GM19324 (cell line): Measurements from ENCODE around the gene E2F2.
"Not testable (repeated sequence)": the region's sequence is repeated elsewhere in the genome, so short reads cannot be mapped to it uniquely, and the experiment has no call there.

Source experiments
- ATAC-seq: cut with Tn5 transposase; IDR thresholded peaks from one replicate; pipeline ENCODE4 v1.9.1; 2021; ENCODE audit warnings: mild to moderate bottlenecking, moderate library complexity; ENCODE audit not compliant: unreplicated experiment, low FRiP score

E2F2 gene

DNA sequence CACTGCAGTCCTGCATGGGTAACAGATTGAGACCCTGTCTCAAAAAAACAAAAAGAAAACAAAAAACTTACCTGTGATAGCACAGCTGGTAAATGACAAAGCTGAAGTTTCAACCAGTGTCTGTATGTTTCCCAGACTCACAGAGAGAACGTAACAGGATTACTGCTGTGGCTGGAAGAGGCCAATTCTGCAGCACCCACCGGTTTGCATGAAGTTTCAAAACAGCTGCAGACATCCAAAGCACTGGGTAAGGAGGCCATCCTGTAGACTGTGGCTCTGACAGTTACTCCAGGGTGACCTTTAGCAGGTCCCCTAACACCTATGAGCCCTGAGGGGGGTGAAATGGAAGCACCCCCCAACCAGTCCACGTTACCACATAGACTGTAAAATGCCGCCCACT lies 20.8 kb upstream of the E2F2 start:
- ATAC-seq: no peak

DNA sequence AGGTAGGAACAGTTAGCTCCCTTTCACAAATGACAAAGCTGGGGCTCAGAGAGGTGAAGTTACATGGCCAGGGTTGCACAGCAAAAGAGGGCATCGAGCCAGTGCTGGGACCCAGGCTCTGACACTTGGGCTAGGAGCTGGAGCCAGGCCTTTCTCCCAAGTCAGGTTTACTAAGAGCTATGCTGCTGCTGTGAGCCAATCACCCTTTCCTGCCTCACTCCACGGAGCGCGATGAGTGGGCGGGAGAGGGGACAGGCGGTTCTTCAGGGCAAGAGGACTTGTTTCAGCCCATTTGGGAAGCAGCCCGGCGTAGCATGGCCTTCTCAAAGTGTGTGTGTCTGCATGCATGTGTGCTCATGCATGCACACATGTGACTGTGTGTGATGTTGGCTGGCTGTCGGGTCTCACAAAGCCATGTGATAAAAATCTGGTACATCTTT lies 17.7 kb upstream of the E2F2 start:
- no peak for ATAC-seq

DNA sequence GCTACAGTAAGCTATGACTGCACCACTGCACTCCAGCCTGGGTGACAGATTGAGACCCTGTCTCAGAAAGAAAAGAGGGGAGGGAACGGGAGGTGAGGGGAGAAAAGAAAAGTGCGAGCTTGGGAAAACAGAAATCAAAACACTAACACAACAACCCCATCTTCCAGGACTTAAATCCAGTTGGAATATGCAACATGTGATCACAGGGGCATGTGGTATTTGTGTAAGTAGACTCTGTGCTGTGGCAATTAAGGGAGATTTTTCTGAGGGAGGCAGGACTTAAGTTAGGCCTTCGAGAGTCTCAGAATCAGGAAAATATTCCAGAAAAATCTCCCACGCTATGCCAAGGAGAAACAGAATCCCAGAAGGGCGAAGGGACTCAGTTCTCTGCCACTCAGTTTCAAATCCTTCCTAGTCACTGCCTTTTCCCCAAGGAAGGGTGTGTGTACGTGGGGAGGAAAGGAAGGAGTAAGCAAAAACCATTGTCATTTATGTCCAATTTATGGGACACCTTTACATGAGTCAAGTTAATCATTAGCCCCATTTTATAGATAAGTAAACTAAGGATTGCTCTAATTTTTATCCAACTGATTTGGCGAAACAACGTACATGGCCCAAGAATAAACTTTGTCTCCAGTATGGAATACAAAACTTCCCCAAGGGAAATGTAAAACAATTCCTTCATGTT lies 16.0 kb upstream of the E2F2 start:
- no peak for ATAC-seq

DNA sequence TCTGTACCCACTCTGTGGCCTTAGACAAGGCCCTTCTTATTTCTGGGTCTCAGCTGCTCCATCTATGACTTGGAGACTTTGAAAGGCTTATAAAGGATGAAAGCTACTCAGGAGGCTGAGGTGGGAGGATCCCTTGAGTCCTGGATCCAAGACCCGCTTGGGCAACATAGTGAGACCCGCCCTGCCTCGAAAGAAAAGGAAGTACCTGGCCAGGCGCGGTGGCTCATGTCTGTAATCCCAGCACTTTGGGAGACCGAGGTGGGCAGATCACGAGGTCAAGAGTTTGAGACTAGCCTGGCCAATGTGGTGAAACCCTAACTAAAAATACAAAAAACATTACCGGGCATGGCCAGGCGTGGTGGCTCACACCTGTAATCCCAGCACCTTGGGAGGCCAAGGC lies 14.8 kb upstream of the E2F2 start:
- ATAC-seq: no peak

DNA sequence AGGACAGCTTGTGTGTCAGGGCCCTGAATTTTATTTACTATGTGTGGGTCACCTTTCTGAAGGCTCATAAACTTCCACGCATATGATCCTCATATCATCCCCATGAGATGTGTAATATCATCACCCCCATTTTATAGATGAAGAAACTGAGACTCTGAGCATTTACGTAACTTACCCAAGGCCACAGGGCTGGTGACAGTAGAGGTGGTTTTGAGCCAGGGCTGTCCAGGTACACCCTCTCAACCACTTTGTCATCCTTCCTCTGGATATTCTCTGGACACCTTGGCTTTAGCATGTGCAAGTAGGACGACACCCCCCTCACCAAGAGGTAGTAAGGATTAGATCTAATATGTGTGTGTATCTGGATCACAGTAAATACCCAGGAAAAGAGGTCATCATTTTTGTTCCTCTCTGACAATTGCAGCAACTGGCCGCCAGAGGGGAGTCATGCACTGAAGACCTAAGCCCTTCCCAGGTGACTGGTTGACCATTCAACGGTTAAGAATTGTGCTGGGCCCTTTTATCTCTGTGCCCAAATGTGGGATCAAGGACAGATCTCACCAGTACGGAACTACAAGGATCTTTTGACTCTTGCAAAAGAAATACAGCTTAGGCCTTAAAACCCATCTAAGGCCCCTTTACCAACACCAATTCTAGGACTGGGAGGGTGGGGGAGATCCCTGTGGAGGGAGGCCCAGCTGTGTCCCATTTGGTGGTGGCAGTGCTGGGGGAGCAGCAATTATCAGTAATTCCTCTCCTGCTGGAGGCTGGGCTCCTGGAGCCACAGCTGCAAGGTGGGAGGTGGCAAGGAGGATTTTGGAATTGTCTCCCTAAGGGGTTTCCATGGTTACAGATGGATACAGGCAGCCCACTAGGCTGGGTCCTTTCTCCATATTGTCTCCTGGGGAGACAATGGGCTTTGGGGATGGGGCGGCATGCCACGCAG lies 13.7 kb upstream of the E2F2 start:
- no peak for ATAC-seq

DNA sequence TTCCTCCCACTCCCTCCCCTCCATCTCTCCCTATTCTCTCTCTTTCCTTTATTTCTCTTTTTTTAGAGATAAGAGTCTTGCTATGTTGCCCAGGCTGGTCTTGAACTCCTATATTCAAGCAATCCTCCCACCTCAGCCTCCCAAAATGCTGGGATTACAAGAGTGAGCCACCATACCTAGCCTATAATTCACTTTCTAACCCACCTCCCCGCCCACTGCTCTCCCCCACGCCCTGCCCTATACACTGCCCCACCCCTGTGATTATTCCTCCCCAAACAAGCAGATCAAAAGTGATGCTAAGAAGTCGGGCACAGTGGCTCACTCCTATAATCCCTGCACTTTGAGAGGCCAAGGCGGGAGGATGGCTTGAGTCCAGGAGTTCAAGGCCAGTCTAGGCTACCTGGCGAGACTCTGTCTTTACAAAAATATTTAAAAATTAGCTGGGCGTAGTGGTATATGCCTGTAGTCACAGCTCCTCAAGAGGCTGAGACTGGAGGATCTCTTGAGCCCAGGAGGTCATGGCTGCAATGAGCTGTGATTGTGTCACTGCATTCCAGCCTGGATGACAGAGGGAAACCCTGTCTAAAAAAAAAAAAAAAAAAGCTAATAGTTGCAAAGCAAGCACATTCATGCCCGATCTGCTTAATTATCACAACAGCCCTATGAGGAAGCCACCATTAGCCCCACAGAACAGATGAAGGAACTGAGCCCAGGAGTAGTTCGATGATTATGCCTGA lies 12.8 kb upstream of the E2F2 start:
- no peak for ATAC-seq

DNA sequence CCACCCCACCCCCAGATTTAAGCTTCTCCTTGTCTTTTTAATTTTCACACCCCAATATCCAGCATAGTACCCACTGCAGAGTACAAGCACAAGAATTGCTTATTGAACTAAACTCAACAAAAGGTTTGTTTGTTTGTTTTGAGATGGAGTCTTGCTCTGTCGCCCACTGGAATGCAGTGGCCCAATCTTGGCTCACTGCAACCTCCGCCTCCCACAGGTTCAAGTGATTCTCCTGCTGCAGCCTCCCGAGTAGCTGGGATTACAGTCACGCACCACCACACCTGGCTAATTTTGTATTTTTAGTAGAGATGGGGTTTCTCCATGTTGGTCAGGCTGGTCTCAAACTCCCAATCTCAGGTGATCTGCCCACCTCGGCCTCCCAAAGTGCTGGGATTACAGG lies 11.9 kb upstream of the E2F2 start:
- not testable (repeated sequence) for ATAC-seq

DNA sequence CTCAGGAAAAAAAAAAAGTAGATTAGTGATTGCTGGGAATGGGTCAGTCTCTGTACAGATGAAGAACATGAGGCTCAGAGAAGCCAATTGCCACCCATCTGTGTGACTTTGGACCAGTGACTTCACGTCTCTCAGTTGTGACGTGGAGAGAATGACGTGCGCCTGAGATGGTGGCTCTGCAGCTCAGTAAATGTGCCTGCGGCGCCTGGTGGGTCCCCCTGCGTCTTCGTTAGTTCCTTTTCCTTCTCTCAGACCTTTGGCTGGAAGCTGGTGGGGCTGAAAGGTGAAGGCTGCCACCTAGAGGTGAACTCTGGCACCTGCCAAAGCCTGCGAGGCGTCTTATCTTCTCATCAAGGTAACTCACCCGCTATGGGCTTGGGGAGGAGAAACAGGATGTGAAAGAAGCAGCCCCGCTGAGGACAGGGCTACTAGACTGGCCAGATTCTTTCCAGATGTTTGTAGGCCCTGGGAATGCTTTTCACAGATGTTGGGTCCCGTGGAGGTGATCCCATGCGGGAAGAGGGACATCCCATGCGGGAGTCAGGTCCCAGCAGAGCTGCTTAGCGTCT lies 8.7 kb upstream of the E2F2 start:
- ATAC-seq: peak; percentile 70

DNA sequence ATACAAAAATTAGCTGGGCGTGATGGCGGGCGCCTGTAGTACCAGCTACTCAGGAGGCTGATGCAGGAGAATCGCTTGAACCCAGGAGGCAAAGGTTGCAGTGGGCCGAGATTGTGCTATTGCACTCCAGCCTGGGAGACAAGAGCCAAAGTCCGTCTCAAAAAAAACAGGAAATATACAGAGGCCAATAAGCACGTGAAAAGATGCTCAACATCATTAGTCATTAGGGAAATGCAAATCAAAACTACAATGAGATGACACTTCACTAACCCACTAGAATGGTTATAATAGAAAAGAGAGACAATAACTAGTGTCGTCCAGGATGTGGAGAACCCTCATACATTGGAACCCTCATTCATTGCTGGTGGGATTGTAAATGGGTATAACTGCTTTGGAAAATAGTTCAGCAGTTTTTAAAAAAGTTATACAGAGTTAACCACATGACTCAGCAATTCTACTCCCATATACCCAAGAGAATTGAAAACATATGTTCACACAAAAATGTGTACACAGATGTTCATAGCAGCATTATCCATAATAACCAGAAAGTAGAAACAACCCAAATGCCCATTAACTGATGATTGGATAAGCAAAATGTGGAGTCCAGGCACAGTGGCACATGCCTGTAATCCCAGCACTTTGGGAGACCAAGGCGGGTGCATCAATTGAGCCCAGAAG lies 6.4 kb upstream of the E2F2 start:
- no peak for ATAC-seq

DNA sequence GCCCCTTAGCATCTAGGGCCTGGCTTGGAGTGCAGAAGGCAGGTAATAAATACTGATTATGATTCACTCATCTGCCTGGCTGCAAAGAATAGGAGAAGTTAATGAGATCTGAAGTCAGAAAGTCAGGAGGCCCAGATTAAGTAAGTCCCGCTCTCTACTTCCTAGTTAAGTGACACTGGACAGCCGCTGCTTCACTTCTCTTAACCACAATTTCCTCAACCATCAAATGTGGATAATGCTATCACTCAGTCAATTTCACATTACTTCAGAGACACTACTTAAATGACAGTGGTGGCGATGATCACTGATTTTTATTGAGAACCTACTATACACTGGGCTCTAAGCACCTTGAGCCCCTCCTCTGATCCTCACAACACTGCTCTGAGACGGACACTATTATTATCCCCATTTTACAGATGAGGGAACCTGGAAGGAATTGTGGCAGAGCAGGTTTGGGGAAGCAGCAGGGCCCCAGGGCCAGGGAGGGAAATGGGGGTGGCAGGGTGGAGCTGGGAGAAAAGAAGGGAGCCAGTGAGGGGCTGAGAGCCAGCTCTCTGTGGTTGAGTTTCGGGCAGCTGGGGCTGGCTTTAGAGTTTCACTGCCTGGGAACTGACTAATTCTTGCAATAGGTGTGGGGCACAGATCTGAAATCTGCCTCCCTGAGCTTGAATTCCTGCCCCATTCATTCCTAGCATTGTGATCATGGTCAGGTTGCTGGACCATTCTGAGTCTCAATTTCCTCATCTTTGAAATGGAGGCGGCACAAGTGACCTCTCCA lies 2.4 kb upstream of the E2F2 start:
- no peak for ATAC-seq

DNA sequence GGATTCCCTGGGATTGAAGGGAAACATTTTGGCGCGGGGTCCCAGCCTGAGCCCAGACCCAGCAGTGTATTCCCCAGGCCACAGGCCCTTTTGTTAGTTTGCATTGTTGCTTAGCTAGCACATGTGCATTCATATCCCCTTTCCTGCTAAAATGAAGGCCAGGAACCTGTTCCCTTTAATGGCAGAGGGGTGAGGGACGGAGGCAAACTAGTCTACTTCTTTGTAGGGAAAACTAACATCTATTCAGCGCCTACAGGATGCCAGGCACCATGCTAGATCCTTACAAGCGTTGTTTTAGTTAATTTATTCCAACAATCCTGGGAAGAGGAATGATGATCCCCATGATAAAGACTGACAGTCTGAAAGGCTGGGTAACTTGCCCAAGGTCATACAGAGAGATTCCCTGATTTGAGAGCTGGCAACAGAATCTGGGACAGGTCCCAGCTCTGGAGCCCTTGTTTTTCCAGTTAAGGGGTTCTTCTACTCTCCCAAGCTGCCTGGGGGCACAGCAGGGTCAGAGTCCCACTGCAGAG lies 595 bp upstream of the E2F2 start:
- no peak for ATAC-seq

DNA sequence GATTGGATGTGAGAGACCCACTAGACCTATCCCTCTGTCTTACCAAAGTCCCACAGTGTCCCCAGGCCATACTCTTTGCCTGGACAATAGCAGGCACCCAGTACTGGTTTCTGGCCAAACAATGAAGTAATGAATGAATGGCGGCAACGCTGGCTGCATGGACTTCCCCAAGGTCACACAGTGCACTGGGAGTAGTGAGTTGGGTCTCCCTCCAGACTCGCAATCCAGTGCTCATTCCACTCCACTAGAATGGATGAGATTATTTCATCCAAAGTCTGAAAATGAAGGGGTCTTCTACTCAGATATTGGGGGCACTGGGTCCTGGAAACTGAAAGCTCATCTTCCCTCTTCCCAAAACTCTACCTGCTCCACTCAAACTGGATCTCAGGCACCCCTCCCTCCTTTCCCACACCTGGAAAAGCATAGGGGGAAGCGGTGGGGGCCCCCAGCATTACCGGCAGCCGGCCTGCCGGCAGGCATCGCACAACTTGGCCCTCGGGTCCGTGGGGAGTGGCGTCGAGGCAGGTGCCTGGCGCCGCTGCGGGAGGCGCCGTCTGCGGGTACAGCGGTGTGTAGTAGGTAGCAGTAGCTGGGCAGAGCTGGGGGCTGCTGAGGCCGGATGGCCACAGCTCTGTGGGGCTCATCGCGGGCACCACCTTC lies 816 bp downstream of the E2F2 start:
- ATAC-seq: no peak

DNA sequence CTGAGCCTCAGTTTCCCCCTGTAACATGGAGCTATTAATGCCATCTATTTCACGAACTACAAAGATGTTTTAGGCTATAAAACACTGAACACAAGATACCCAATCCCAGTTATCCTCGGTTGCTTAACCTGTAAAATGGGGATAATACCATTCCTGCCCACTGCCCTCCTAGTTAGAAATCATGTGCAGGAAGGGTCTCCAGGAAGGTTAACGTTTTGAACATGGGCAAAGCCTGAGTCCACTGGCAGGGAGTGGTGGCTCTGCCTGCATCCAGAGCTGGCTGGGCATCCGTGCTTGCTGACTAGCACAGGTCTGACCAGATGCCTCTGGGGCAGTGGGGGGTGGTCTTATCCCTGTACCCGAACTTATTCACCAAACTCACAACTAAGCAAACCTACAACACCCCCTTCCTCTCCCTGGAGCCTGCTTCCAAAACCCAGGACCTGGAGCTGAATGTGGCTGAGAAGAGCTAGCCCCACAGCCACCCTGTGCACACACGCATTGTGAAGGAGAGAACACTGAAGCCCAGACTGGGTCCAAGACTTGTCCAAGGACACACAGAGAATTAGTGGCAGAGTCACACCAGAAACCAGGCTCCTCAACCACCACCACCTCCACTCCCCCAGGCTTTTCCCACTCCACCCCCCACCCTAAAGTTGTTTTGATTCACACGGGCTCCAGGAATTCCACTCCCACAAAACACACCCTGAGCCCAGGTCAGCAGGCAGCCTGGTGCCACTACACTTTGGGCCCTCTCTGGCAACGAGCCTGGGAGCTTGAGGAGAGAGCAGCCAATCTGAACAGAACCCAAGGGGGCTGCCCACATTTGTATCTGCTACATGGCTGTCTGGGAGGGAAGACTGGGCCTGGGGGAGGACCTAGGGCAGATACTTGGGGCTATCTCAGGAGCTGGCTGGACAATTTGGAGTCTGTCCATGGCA lies 1.6 kb downstream of the E2F2 start:
- ATAC-seq: no peak

DNA sequence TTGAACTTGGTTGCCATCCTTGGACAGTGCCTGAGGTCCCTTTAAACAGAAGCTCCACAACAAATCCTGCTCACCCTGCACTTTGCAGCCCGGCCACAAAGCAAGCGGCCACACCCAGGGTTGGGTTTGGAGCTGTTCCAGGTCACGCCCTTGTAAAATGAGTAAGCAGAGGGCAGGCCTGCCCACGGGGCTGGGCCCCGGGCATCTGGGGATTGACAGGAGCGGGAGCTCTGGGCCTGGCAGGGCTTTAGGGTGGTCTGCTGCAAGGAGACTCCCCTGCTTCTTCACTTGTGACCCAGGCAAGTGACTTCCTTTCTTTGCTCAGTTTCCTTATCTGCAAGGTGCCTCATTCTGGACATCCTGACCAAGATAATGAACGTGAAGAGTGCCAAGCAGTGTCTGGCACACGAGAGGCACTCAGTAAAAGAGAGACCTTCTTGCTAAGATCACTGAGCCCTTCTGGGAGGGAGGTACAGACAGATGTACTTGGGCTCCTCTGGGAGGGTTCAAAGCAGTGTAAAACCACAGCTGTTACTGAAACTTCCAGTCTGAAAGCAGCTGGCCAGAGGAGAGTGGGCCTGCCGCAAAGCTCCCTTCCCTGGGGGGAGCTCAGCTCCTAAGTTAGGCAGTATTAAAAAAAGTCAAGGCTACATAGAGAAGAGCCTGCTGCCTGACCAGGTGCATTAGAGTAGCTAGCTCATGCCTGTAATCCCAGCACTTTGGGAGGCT lies 2.6 kb downstream of the E2F2 start:
- no peak for ATAC-seq

DNA sequence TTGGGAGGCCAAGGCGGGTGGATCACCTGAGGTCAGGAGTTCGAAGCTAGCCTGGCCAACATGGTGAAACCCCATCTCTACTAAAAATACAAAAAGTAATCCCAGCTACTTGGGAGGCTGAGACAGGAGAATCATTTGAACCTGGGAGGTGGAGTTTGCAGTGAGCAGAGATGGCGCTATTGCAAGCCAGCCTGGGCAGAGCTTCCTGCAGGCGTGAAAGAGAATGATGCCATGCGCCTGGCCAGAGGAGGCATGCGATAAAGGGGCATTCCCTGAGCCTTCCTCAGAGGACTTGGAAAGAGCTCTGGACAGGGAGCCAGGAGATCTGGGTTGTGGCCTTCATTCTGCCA lies 3.2 kb downstream of the E2F2 start:
- no peak for ATAC-seq

DNA sequence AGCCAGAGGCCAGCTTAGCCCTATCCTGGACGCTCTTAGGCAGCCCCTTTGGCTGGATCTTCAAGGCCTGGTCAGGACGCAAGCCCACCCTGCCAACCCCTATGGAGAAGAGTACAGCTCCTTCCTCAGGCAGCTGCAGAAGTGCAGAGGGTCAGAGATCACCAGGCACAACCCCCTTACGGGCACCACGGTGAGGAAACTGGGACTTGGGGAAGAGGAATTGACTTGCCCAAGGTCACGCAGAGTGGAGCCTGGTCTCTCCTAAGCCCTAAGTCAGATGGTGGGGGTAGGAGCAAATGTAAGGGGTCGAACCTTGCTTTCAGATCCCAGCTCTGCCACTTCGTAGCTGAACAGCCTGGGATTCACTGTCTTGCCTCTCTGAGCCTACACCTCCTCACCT lies 3.7 kb downstream of the E2F2 start:
- ATAC-seq: no peak
